Subcutaneous abdominal adipose tissue (tissue), 5 donors: ENCODE measurements around the gene KRTAP4-2.
"Not testable (repeated sequence)": the region's sequence is repeated elsewhere in the genome, so short reads cannot be mapped to it uniquely, and the experiment has no call there.

Experiments used
- H3K27ac ChIP-seq: one replicate; pipeline ENCODE4 v1.7.0; 2013; ENCODE audit warnings: low read depth, mild to moderate bottlenecking, inconsistent platforms, low read length, moderate library complexity
- H3K27me3 ChIP-seq, 5 donors: one replicate each; pipeline ENCODE4 v1.7.0; 2013; ENCODE audit warnings: low read length in 5 of 5, inconsistent platforms in 1 of 5; ENCODE audit not compliant: control insufficient read depth in 5 of 5, insufficient read depth in 4 of 5
- H3K36me3 ChIP-seq, 5 donors: one replicate each; pipeline ENCODE4 v1.7.0; 2013; ENCODE audit warnings: low read length in 5 of 5; ENCODE audit not compliant: control insufficient read depth in 5 of 5, insufficient read depth in 5 of 5
- H3K4me1 ChIP-seq, 5 donors: one replicate each; pipeline ENCODE4 v1.7.0; 2013; ENCODE audit warnings: low read length in 5 of 5, mild to moderate bottlenecking in 3 of 5, moderate library complexity in 1 of 5; ENCODE audit not compliant: control insufficient read depth in 5 of 5, insufficient read depth in 5 of 5
- H3K4me3 ChIP-seq, 5 donors: one replicate each; pipeline ENCODE4 v1.7.0; 2013; ENCODE audit warnings: low read length in 5 of 5, low read depth in 1 of 5
- H3K9ac ChIP-seq, 5 donors: one replicate each; pipeline ENCODE4 v1.7.0; 2013; ENCODE audit warnings: low read length in 5 of 5, mild to moderate bottlenecking in 4 of 5, moderate library complexity in 3 of 5
- H3K9me3 ChIP-seq, 5 donors: one replicate each; pipeline ENCODE4 v1.7.0; 2013; ENCODE audit warnings: low read length in 5 of 5; ENCODE audit not compliant: control insufficient read depth in 5 of 5
- donor health status: healthy.
- donor health status: healthy.
- donor health status: healthy.
- donor health status: healthy.
- donor health status: healthy.

KRTAP4-2 gene

GRCh38 chr17:41190328-41190727, 12.3 kb upstream of the KRTAP4-2 start:
- Histone ChIP-seq H3K36me3 (no peaks in the 10 kb centered on the region), H3K27ac (no peak overlapping the region), H3K9me3 (peaks cover 0 to 7% (median 0%) of the 10 kb centered on the region in 5 donors), H3K9ac (no peak overlapping the region), H3K27me3 (peaks cover 5 to 10% (median 7%) of the 10 kb centered on the region in 5 donors), H3K4me1 (no peaks in the 10 kb centered on the region), H3K4me3 (no peak overlapping the region)

- not testable (repeated sequence) for H3K27ac ChIP-seq, H3K4me1 ChIP-seq, H3K4me3 ChIP-seq, H3K36me3 ChIP-seq, H3K27me3 ChIP-seq, H3K9ac ChIP-seq, H3K9me3 ChIP-seq
Measured at GRCh38 chr17:41189837-41190318, 11.9 kb upstream of the KRTAP4-2 start, which contains the start of gene KRTAP9-1. TSS of gene KRTAP9-1 (plus strand) at chr17:41189887. CDS start at chr17:41189887, 0 bp downstream.

DNA sequence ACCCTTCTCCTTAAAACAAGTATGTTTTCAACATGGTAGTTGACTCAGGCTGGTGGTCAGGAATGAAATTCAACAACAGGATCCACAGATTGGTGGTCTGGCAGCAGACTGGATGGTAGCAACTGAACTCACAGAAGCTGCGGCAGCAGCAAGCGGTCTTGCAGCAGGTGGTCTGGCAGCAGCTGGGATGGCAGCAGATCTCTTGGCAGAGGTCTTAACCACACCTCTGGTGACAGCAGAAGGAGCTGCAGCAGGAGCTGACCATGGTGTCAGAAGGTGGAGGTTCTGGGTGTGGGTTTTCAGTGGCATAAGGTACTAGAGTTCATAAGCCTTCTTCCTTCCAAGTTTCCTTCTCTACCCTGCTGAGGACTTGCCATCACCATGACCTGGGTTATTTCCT, 8.9 kb upstream of the KRTAP4-2 start:
- no peaks in the 10 kb centered on the region for H3K9me3 ChIP-seq
- peaks cover 5 to 11% (median 10%) of the 10 kb centered on the region in 5 donors for H3K27me3 ChIP-seq
- no peaks in the 10 kb centered on the region for H3K36me3 ChIP-seq
- H3K4me1 ChIP-seq = no peaks in the 10 kb centered on the region
- H3K9ac ChIP-seq = no peak overlapping the region
- H3K27ac ChIP-seq = no peak overlapping the region
- H3K4me3 ChIP-seq = no peak overlapping the region

DNA sequence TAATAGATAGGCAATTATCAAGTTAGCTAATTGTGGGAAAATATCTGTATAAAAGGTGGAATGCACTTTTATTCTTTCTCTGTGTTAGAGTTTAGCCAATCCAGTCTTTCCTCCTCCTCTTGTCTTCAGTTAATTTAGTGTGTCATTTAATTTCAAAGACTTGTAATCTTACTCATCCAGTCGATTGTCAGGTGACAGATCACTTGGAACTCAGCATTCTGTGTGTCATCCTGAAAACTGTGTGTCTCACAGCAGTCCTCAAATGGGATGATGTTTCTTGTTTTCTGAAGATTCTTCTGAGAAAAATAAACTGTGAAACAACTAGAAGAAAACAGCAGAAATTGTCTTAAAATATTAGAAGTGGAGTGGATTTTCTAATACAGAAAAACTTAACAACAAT, 7.0 kb upstream of the KRTAP4-2 start:
- Histone ChIP-seq H3K4me3 (no peak overlapping the region), H3K4me1 (no peaks in the 10 kb centered on the region), H3K9ac (no peak overlapping the region), H3K36me3 (no peaks in the 10 kb centered on the region), H3K9me3 (no peaks in the 10 kb centered on the region), H3K27ac (no peak overlapping the region), H3K27me3 (peaks cover 0 to 6% (median 4%) of the 10 kb centered on the region in 5 donors)

- Histone ChIP-seq H3K4me1 (no peaks in the 10 kb centered on the region), H3K9me3 (no peaks in the 10 kb centered on the region), H3K9ac (no peak within 1 kb of the TSS), H3K27me3 (peaks cover 0 to 5% (median 0%) of the 10 kb centered on the region in 5 donors), H3K4me3 (no peak within 1 kb of the TSS), H3K36me3 (no peaks in the 10 kb centered on the region), H3K27ac (no peak within 1 kb of the TSS)
Measured at GRCh38 chr17:41184480-41184961, 6.5 kb upstream of the KRTAP4-2 start, which contains the start of gene KRTAP4-1. TSS of gene KRTAP4-1 (minus strand) at chr17:41184911. CDS start at chr17:41184854, 57 bp downstream.

- no peaks in the 10 kb centered on the region for H3K9me3 ChIP-seq
- no peaks in the 10 kb centered on the region for H3K36me3 ChIP-seq
- H3K27me3 ChIP-seq = peaks cover 0 to 7% (median 0%) of the 10 kb centered on the region in 5 donors
- H3K27ac ChIP-seq = no peak overlapping the region
- H3K4me1 ChIP-seq = peaks cover 0 to 7% (median 0%) of the 10 kb centered on the region in 5 donors
- H3K9ac ChIP-seq = no peak overlapping the region
- no peak overlapping the region for H3K4me3 ChIP-seq
Measured at GRCh38 chr17:41178843-41179616, 1.0 kb upstream of the KRTAP4-2 start.

DNA sequence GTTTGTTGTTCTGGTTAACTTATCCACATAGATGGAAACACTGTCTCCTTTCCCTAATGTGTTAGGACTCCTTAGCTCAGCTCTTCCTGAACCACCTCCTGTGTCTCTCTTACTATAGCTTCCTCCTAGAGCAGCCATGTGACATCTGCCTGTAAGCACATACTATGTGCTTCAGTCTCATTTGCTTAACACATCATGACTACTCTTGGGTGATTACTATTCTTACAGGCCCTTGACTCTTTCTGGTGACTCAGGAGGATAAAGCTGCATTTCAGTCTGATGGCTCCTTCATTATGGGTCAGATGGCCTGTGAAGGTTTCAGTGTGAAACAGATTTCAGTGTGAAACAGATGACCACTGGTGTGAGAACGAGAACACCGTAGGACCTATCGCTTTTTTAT, 320 bp upstream of the KRTAP4-2 start:
- H3K4me3 ChIP-seq = no peak overlapping the region
- no peak overlapping the region for H3K27ac ChIP-seq
- H3K9me3 ChIP-seq = no peaks in the 10 kb centered on the region
- peaks cover 0 to 7% (median 0%) of the 10 kb centered on the region in 5 donors for H3K4me1 ChIP-seq
- no peak overlapping the region for H3K9ac ChIP-seq
- H3K27me3 ChIP-seq = peaks cover 0 to 7% (median 0%) of the 10 kb centered on the region in 5 donors
- no peaks in the 10 kb centered on the region for H3K36me3 ChIP-seq

- H3K4me1 ChIP-seq = peaks cover 0 to 7% (median 0%) of the 10 kb centered on the region in 5 donors
- H3K4me3 ChIP-seq = no peak overlapping the region
- no peaks in the 10 kb centered on the region for H3K9me3 ChIP-seq
- no peaks in the 10 kb centered on the region for H3K36me3 ChIP-seq
- peaks cover 0 to 7% (median 0%) of the 10 kb centered on the region in 5 donors for H3K27me3 ChIP-seq
- H3K9ac ChIP-seq = no peak overlapping the region
- H3K27ac ChIP-seq = no peak overlapping the region
Measured at GRCh38 chr17:41176744-41177387, 1.2 kb downstream of the KRTAP4-2 start.

GRCh38 chr17:41171886-41172285, 6.1 kb downstream of the KRTAP4-2 start:
- H3K27ac ChIP-seq = no peak overlapping the region
- H3K9me3 ChIP-seq = no peaks in the 10 kb centered on the region
- peaks cover 0 to 7% (median 0%) of the 10 kb centered on the region in 5 donors for H3K27me3 ChIP-seq
- no peak overlapping the region for H3K9ac ChIP-seq
- no peaks in the 10 kb centered on the region for H3K36me3 ChIP-seq
- H3K4me3 ChIP-seq = no peak overlapping the region
- no peaks in the 10 kb centered on the region for H3K4me1 ChIP-seq

DNA sequence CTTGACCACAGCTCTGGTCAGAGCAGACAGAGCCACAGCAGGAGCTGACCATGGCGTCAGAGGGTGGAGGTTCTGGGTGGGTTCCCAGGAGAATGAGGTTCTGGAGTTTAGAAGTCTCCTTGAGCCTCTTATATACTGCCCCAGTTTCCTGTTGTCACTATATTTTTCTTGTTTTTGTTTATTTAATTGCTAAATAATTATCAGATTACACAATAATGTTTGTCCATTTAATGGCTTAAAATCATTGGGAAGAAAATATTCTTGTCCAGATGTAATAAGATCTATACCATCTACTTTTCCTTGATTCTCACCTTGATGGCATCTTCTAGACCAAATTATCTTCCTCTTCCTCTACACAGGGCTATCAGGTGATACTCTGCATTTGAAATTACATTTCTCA, 9.9 kb downstream of the KRTAP4-2 start, which contains the start of gene KRTAP4-3:
KRTAP4-3 (minus strand) TSS at position 101 of the 400 bp plus-strand sequence; CDS start at position 52, 49 bp downstream.
- H3K9ac ChIP-seq = no peak within 1 kb of the TSS
- no peak within 1 kb of the TSS for H3K4me3 ChIP-seq
- H3K27me3 ChIP-seq = no peaks in the 10 kb centered on the region
- H3K27ac ChIP-seq = no peak within 1 kb of the TSS
- H3K36me3 ChIP-seq = no peaks in the 10 kb centered on the region
- no peaks in the 10 kb centered on the region for H3K9me3 ChIP-seq
- H3K4me1 ChIP-seq = no peaks in the 10 kb centered on the region
